Measurements from ENCODE around the gene SSBP3. TPM values are rescaled to one million over a fixed set of nuclear protein-coding genes. Genes with fewer than 3 reads are reported as not detected.

The SSBP3 gene
- total RNA-seq, 2 experiments from 2014 or later = 44.4 to 49.6 TPM

DNA sequence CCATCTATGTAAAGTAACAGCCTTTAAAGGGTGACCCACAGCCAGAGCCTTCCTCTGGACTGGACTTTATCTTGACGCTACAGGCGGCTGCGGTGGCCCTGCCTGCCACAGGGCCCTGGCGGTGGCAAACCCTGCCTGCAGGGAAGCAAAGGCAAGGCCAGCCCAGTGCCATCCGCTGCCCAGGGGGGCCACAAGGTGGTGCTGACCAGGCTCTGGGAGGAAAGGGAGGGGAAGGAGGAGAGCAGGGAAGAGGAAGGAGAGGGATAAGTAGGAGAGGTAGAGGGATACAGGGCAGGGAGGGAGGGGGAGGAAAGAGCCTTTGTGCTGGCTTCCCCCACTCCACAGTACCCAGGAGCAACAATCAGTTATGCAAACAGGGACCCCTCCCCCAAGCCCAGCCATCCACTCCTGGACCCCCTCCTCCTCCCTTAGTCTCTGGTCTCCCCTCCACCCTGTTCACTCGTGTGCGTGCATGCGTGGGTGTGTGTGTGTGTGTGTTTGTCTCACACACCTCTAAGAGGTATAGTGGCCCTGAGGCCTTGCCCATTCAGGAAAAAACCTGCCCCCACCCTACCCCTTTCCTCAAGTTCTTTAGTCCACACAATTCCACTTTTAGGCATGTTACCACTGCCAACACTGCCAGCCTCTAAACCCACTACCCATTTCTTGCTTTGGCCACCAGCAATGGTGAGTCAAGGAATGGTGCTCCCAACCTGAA lies 30.3 kb downstream of the SSBP3 start:
- Mint-ChIP-seq H3K36me3 (peaks cover 4% of the 10 kb centered on the region), H3K27ac (no peak overlapping the region), H3K4me1 (ENCODE audit: low read depth) (peaks cover 50% of the 10 kb centered on the region), H3K9me3 (no peaks in the 10 kb centered on the region), H3K4me3 (no peak overlapping the region), H3K27me3 (no peaks in the 10 kb centered on the region)
- POLR2A ChIA-PET = interaction anchor here (1.1 kb wide), 1 partner anchor 28 kb away, joined by 3 read pairs; no protein-coding TSS in a partner anchor
- CTCF ChIA-PET = no interaction called here
- intact Hi-C loops (cut with micrococcal nuclease) = loop anchor here (2.0 kb wide), 2 partner anchors 19 to 23 kb away; no protein-coding TSS in a partner anchor
- DNase-seq = no peak

GRCh38 chr1:54375298-54375697 lies 30.9 kb downstream of the SSBP3 start:
- H3K4me1 Mint-ChIP-seq (ENCODE audit: low read depth) = peaks cover 45% of the 10 kb centered on the region
- H3K27ac Mint-ChIP-seq = no peak overlapping the region
- intact Hi-C loops (cut with micrococcal nuclease) = no loop called here
- no peak for DNase-seq
- H3K9me3 Mint-ChIP-seq = no peaks in the 10 kb centered on the region
- POLR2A ChIA-PET = no interaction called here
- CTCF ChIA-PET = no interaction called here
- H3K4me3 Mint-ChIP-seq = no peak overlapping the region
- H3K27me3 Mint-ChIP-seq = no peaks in the 10 kb centered on the region
- H3K36me3 Mint-ChIP-seq = peaks cover 5% of the 10 kb centered on the region

GRCh38 chr1:54374766-54375165 lies 31.4 kb downstream of the SSBP3 start:
- Mint-ChIP-seq H3K4me1 (ENCODE audit: low read depth) (peaks cover 43% of the 10 kb centered on the region), H3K27me3 (no peaks in the 10 kb centered on the region), H3K9me3 (no peaks in the 10 kb centered on the region), H3K4me3 (no peak overlapping the region), H3K27ac (no peak overlapping the region), H3K36me3 (peaks cover 8% of the 10 kb centered on the region)
- no peak for DNase-seq
- ChIA-PET CTCF (no interaction called here), POLR2A (no interaction called here)
- intact Hi-C loops (cut with micrococcal nuclease) = no loop called here

- CTCF ChIA-PET = no interaction called here
- Mint-ChIP-seq H3K9me3 (no peaks in the 10 kb centered on the region), H3K27ac (no peak overlapping the region), H3K4me3 (no peak overlapping the region), H3K36me3 (peaks cover 3% of the 10 kb centered on the region), H3K27me3 (no peaks in the 10 kb centered on the region), H3K4me1 (ENCODE audit: low read depth) (peaks cover 38% of the 10 kb centered on the region)
- intact Hi-C loops (cut with micrococcal nuclease) = no loop called here
- DNase-seq = no peak
- POLR2A ChIA-PET = no interaction called here
Measured at GRCh38 chr1:54372978-54373377, 33.2 kb downstream of the SSBP3 start.

- POLR2A ChIA-PET = no interaction called here
- no peaks in the 10 kb centered on the region for H3K9me3 Mint-ChIP-seq
- peaks cover 3% of the 10 kb centered on the region for H3K36me3 Mint-ChIP-seq
- no peak for DNase-seq
- intact Hi-C loops (cut with micrococcal nuclease) = no loop called here
- H3K27ac Mint-ChIP-seq = no peak overlapping the region
- CTCF ChIA-PET = no interaction called here
- H3K27me3 Mint-ChIP-seq = no peaks in the 10 kb centered on the region
- H3K4me3 Mint-ChIP-seq = no peak overlapping the region
- peaks cover 32% of the 10 kb centered on the region for H3K4me1 Mint-ChIP-seq (ENCODE audit: low read depth)
Measured at GRCh38 chr1:54371942-54372275, 34.3 kb downstream of the SSBP3 start.

- H3K4me3 Mint-ChIP-seq = no peak overlapping the region
- CTCF ChIA-PET = no interaction called here
- no peak for DNase-seq
Measured at GRCh38 chr1:54371038-54371941, 34.9 kb downstream of the SSBP3 start.

GRCh38 chr1:54370287-54370989 lies 35.8 kb downstream of the SSBP3 start:
- POLR2A ChIA-PET = no interaction called here

More at GRCh38 chr1:54371038-54371941, 34.9 kb downstream of the SSBP3 start:
- Mint-ChIP-seq H3K36me3 (peaks cover 3% of the 10 kb centered on the region), H3K27ac (no peak overlapping the region), H3K27me3 (no peaks in the 10 kb centered on the region), H3K4me1 (ENCODE audit: low read depth) (peaks cover 27% of the 10 kb centered on the region), H3K9me3 (no peaks in the 10 kb centered on the region)
- POLR2A ChIA-PET = no interaction called here
- intact Hi-C loops (cut with micrococcal nuclease) = no loop called here

GRCh38 chr1:54367613-54368012 lies 38.6 kb downstream of the SSBP3 start:
- H3K27me3 Mint-ChIP-seq = no peaks in the 10 kb centered on the region
- H3K4me1 Mint-ChIP-seq (ENCODE audit: low read depth) = peaks cover 30% of the 10 kb centered on the region
- H3K4me3 Mint-ChIP-seq = no peak overlapping the region
- POLR2A ChIA-PET = no interaction called here
- CTCF ChIA-PET = no interaction called here
- H3K36me3 Mint-ChIP-seq = peaks cover 3% of the 10 kb centered on the region
- no peak for DNase-seq
- intact Hi-C loops (cut with micrococcal nuclease) = no loop called here
- H3K27ac Mint-ChIP-seq = no peak overlapping the region
- no peaks in the 10 kb centered on the region for H3K9me3 Mint-ChIP-seq

More at GRCh38 chr1:54370287-54370989, 35.8 kb downstream of the SSBP3 start:
- CTCF ChIA-PET = no interaction called here
- DNase-seq = no peak
- intact Hi-C loops (cut with micrococcal nuclease) = no loop called here
- Mint-ChIP-seq H3K36me3 (peaks cover 3% of the 10 kb centered on the region), H3K27me3 (no peaks in the 10 kb centered on the region), H3K27ac (no peak overlapping the region), H3K9me3 (no peaks in the 10 kb centered on the region), H3K4me1 (ENCODE audit: low read depth) (peaks cover 27% of the 10 kb centered on the region), H3K4me3 (no peak overlapping the region)

DNA sequence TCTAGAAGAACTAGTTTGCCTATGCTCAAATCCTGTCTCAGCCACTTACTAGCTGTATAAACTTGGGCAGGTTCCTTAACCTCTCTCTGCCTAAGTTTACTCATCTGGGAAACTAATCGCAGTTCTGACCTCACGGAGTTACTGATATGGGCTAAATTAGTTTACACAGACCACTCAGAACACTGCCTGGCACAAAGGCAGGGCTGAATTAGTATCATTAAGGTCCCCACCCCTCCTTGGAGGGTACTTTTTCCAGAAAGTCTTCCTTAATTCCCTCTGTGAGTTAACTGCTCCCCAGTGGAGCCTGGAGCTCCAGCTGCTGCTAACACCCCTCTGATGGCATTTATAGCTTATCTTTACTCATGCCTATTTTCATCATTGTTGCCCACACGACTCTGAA lies 40.3 kb downstream of the SSBP3 start:
- H3K4me3 Mint-ChIP-seq = no peak overlapping the region
- H3K27ac Mint-ChIP-seq = no peak overlapping the region
- no peaks in the 10 kb centered on the region for H3K27me3 Mint-ChIP-seq
- H3K36me3 Mint-ChIP-seq = peaks cover 3% of the 10 kb centered on the region
- POLR2A ChIA-PET = no interaction called here
- H3K9me3 Mint-ChIP-seq = no peaks in the 10 kb centered on the region
- DNase-seq = no peak
- intact Hi-C loops (cut with micrococcal nuclease) = no loop called here
- CTCF ChIA-PET = no interaction called here
- peaks cover 28% of the 10 kb centered on the region for H3K4me1 Mint-ChIP-seq (ENCODE audit: low read depth)

DNA sequence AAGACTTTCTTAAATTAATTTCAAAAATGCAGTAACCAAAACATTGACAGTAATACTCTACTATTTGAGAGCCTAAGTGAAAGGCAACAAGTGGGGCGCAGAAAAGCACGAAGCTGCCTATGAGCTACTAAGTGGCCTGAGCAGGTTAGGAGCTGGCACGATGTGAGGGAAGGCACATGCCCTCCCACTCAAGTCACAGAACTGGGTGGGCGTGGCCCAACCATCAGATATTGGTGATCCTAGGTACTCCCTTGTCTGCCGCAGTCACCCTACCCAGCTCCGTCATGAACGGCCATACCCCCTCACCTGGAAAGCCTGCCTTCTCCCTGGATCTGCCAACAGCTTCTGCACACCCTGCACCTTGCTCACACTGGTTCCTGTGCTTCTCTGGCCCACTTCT lies 40.8 kb downstream of the SSBP3 start:
- Mint-ChIP-seq H3K4me3 (no peak overlapping the region), H3K27ac (no peak overlapping the region), H3K27me3 (no peaks in the 10 kb centered on the region), H3K9me3 (no peaks in the 10 kb centered on the region), H3K4me1 (ENCODE audit: low read depth) (peaks cover 29% of the 10 kb centered on the region), H3K36me3 (peaks cover 3% of the 10 kb centered on the region)
- ChIA-PET CTCF (no interaction called here), POLR2A (no interaction called here)
- intact Hi-C loops (cut with micrococcal nuclease) = no loop called here
- no peak for DNase-seq

DNA sequence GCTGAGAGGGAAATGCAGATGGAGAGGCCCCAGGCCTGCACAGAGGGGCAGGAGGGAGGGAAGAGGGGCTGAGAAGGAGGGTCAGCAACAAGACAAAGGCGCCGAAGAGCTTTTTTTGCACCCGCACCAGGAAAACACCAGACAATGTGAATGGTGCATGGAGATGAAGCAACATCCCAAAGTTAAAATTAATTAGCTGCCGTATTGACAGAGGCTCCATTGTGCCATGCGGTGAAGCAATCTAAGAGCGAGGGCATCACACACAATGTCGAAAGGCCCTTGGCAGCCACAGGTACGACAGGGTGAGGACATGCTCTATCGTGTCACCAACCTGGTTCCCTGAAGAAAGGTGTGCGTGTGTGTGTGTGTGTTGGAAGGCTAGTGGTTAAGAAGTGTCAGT lies 41.2 kb downstream of the SSBP3 start:
- DNase-seq = no peak
- POLR2A ChIA-PET = no interaction called here
- H3K9me3 Mint-ChIP-seq = no peaks in the 10 kb centered on the region
- CTCF ChIA-PET = no interaction called here
- no peaks in the 10 kb centered on the region for H3K36me3 Mint-ChIP-seq
- H3K27ac Mint-ChIP-seq = no peak overlapping the region
- intact Hi-C loops (cut with micrococcal nuclease) = no loop called here
- H3K27me3 Mint-ChIP-seq = no peaks in the 10 kb centered on the region
- H3K4me3 Mint-ChIP-seq = no peak overlapping the region
- peaks cover 33% of the 10 kb centered on the region for H3K4me1 Mint-ChIP-seq (ENCODE audit: low read depth)

DNA sequence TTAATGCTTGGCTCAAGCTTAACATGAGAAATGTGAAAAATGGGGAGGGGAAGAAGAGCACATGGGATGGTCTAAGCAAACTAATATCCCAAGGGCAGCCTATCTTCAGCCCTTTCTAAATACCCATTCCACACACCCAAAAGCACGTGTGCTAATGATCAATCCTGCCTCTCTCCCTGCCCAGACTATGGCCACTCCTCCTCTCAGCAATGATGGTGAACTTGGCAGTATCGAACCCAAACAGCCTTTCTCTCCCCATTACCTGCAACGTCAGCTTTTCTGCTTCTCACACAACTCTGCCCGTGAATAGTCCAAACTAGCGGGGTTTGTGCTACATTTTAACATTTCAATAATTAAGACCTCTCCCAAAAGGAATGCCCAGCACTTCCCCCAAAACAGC lies 41.6 kb downstream of the SSBP3 start:
- no peak overlapping the region for H3K27ac Mint-ChIP-seq
- no peaks in the 10 kb centered on the region for H3K27me3 Mint-ChIP-seq
- H3K4me3 Mint-ChIP-seq = no peak overlapping the region
- DNase-seq = no peak
- H3K4me1 Mint-ChIP-seq (ENCODE audit: low read depth) = peaks cover 37% of the 10 kb centered on the region
- intact Hi-C loops (cut with micrococcal nuclease) = no loop called here
- POLR2A ChIA-PET = no interaction called here
- CTCF ChIA-PET = interaction anchor here (0.6 kb wide), 1 partner anchor 360 kb away, joined by 4 read pairs; no protein-coding TSS in a partner anchor
- H3K9me3 Mint-ChIP-seq = no peaks in the 10 kb centered on the region
- peaks cover 1% of the 10 kb centered on the region for H3K36me3 Mint-ChIP-seq
